Measurements from ENCODE around the gene GOLGA6L2. TPM values are rescaled to one million over a fixed set of nuclear protein-coding genes. Genes with fewer than 3 reads are reported as not detected.
"Not testable (repeated sequence)": the region's sequence is repeated elsewhere in the genome, so short reads cannot be mapped to it uniquely, and the experiment has no call there.

GOLGA6L2 gene
- total RNA-seq, 2 experiments from 2014 or later: not detected

DNA sequence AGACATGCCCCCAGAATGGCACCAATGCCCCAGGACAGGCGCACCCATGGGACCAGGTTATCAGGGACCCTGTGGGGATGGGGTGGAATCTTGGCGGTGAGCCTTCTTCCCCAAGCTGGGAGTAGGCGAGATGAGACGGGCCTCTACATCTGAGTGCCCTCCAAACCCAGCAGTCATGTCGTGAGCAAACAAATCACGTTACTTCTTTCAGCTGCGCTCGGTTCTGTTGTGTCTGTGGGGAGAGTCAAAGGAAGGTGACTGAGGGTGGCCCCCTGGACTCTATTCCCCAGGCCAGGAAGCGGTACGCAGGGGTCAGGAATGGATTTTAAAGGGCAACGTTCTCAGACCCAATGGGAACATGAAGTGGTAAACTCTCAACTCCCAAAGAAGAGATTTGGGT, 2.8 kb downstream of the GOLGA6L2 start:
- CTCF ChIA-PET: no interaction called here
- H3K4me3 Mint-ChIP-seq: no peak overlapping the region
- no peak for DNase-seq
- peaks cover 15% of the 10 kb centered on the region for H3K27me3 Mint-ChIP-seq (ENCODE audit: low read depth)
- H3K9me3 Mint-ChIP-seq: no peaks in the 10 kb centered on the region
- H3K36me3 Mint-ChIP-seq (ENCODE audit: low read depth): no peaks in the 10 kb centered on the region
- no peaks in the 10 kb centered on the region for H3K4me1 Mint-ChIP-seq (ENCODE audit: low read depth)
- H3K27ac Mint-ChIP-seq: no peak overlapping the region
- intact Hi-C loops (cut with micrococcal nuclease): no loop called here

DNA sequence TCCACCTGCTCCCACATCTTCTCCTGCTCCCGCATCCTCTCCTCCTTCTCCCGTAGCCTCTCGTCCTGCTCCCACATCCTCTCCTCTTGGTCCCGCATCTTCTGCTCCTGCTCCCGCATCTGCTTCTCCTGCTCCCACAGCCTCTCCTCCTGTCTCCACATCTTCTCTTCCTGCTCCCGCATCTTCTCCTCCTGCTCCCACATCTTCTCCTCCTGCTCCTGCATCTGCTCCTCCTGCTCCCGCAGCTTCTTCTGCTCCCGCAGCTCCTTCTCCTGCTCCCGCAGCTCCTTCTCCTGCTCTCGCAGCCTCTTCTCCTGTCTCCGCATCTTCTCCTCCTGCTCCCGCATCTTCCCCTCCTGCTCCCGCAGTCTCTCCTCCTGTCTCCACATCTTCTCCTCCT, 5.8 kb downstream of the GOLGA6L2 start:
- CTCF ChIA-PET: no interaction called here
- Mint-ChIP-seq H3K4me1 (ENCODE audit: low read depth) (no peaks in the 10 kb centered on the region), H3K36me3 (ENCODE audit: low read depth) (no peaks in the 10 kb centered on the region), H3K4me3 (no peak overlapping the region), H3K9me3 (no peaks in the 10 kb centered on the region), H3K27me3 (ENCODE audit: low read depth) (peaks cover 15% of the 10 kb centered on the region), H3K27ac (no peak overlapping the region)
- no peak for DNase-seq
- intact Hi-C loops (cut with micrococcal nuclease): no loop called here

- no peaks in the 10 kb centered on the region for H3K9me3 Mint-ChIP-seq
- DNase-seq: no peak
- no peaks in the 10 kb centered on the region for H3K4me1 Mint-ChIP-seq (ENCODE audit: low read depth)
- intact Hi-C loops (cut with micrococcal nuclease): no loop called here
- no peaks in the 10 kb centered on the region for H3K36me3 Mint-ChIP-seq (ENCODE audit: low read depth)
- CTCF ChIA-PET: no interaction called here
- H3K27me3 Mint-ChIP-seq (ENCODE audit: low read depth): peaks cover 15% of the 10 kb centered on the region
- no peak overlapping the region for H3K4me3 Mint-ChIP-seq
- H3K27ac Mint-ChIP-seq: no peak overlapping the region
Observed at GRCh38 chr15:23440596-23440995, 6.4 kb downstream of the GOLGA6L2 start.

DNA sequence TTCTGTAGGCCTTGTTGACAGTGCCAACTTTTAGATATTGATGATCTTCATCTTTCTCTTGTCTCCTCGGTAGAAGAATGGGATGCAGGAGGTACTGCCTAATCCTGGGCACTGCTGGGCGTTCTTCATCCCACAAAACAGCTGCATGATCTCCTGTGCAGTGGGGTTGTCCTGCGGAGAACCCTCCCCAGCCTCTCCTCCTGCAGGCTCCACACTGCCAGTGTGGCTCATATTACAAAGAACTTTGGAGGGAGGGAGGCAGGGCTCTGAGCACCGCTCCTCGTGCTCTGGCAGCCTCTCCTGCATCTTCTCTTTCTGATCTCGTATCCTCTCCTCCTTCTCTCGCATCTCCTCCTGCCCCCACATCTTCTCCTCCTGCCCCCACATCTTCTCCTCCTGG, 7.5 kb downstream of the GOLGA6L2 start:
- H3K27me3 Mint-ChIP-seq (ENCODE audit: low read depth): peaks cover 15% of the 10 kb centered on the region
- no peak for DNase-seq
- intact Hi-C loops (cut with micrococcal nuclease): no loop called here
- H3K36me3 Mint-ChIP-seq (ENCODE audit: low read depth): no peaks in the 10 kb centered on the region
- H3K27ac Mint-ChIP-seq: no peak overlapping the region
- H3K9me3 Mint-ChIP-seq: no peaks in the 10 kb centered on the region
- H3K4me1 Mint-ChIP-seq (ENCODE audit: low read depth): no peaks in the 10 kb centered on the region
- CTCF ChIA-PET: no interaction called here
- no peak overlapping the region for H3K4me3 Mint-ChIP-seq

DNA sequence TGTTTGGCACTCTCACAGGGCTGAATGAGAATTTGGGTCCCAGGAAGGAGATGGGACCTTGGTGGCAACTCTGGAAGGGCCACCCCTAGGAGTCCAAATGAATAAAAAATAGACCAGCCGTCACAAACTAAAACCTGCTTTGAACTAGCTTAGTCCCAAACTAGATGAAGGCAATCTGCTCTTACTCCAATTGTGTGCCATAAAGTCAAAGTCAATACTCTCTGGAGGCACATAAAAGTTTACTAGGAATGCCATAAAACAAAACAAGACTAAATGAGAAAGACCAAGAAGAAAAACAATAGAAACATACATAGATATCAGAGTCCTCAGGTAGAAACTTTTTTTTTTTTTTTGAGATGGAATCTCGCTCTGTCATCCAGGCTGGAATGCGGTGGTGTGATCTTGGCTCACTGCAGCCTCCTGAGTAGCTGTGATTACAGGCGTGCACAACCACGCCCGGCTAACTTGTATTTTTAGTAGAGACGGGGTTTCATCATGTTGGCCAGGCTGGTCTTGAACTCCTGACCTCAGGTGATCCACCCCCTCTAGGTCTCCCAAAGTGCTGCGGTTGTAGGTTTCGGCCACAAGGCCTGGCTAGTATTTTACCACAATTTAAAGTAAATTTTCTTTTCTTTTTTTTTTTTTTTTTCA, 8.1 kb downstream of the GOLGA6L2 start:
- Mint-ChIP-seq H3K36me3 (ENCODE audit: low read depth) (no peaks in the 10 kb centered on the region), H3K4me3 (no peak overlapping the region), H3K27ac (no peak overlapping the region), H3K9me3 (no peaks in the 10 kb centered on the region), H3K4me1 (ENCODE audit: low read depth) (no peaks in the 10 kb centered on the region), H3K27me3 (ENCODE audit: low read depth) (peaks cover 12% of the 10 kb centered on the region)
- intact Hi-C loops (cut with micrococcal nuclease): no loop called here
- CTCF ChIA-PET: no interaction called here
- no peak for DNase-seq

GRCh38 chr15:23437673-23438072, 9.4 kb downstream of the GOLGA6L2 start:
- intact Hi-C loops (cut with micrococcal nuclease): no loop called here
- CTCF ChIA-PET: no interaction called here

DNA sequence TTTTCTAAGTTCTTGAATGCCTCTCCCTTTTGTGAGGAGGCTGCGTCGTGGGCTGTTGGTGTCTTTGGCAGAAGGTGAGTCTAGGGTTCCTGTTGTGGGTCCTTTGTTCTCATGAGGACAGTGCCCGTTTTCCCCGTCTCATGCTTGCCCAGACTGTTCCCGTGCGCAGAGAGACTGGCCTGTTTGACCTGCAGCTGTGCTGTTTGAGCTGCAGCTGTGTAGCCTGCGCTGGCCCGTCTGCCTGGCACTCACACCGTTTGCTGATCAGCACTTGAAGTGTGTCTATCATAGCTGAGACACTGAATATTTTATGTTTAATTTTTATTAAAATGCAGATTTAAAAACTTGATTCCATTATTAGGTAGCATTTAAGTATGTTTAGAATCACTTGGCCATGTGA, 9.9 kb downstream of the GOLGA6L2 start:
- Mint-ChIP-seq H3K27me3 (ENCODE audit: low read depth) (peaks cover 4% of the 10 kb centered on the region), H3K4me1 (ENCODE audit: low read depth) (no peaks in the 10 kb centered on the region), H3K27ac (no peak overlapping the region), H3K4me3 (no peak overlapping the region), H3K36me3 (ENCODE audit: low read depth) (no peaks in the 10 kb centered on the region), H3K9me3 (no peaks in the 10 kb centered on the region)
- no peak for DNase-seq
- intact Hi-C loops (cut with micrococcal nuclease): no loop called here
- CTCF ChIA-PET: no interaction called here

More at GRCh38 chr15:23437673-23438072, 9.4 kb downstream of the GOLGA6L2 start:
- H3K9me3 Mint-ChIP-seq: no peaks in the 10 kb centered on the region
- H3K4me3 Mint-ChIP-seq: no peak overlapping the region
- peaks cover 9% of the 10 kb centered on the region for H3K27me3 Mint-ChIP-seq (ENCODE audit: low read depth)
- no peak for DNase-seq
- no peaks in the 10 kb centered on the region for H3K36me3 Mint-ChIP-seq (ENCODE audit: low read depth)
- no peaks in the 10 kb centered on the region for H3K4me1 Mint-ChIP-seq (ENCODE audit: low read depth)
- H3K27ac Mint-ChIP-seq: no peak overlapping the region

DNA sequence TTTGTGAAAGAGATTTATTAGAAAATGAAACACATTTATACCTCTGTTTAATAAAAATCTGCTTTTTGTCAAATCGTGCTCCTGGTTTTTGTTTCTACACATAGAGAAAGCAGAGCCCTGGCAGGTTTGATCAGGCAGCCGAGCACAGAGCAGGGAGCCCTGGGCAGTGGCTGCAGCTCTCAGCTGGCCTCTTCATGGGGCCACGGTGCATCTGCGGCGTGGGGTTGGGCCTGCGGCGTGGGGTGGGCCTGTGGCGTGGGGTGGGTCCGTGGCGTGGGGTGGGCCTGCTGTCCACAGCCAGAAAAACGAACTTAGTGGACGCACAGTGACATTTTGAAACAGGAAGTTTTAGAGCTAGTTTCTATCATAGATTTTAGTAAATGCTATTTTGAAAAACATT, 10.6 kb downstream of the GOLGA6L2 start:
- Mint-ChIP-seq H3K36me3 (ENCODE audit: low read depth) (no peaks in the 10 kb centered on the region), H3K27ac (no peak overlapping the region), H3K4me3 (no peak overlapping the region), H3K27me3 (ENCODE audit: low read depth) (no peaks in the 10 kb centered on the region), H3K4me1 (ENCODE audit: low read depth) (no peaks in the 10 kb centered on the region), H3K9me3 (no peaks in the 10 kb centered on the region)
- CTCF ChIA-PET: no interaction called here
- intact Hi-C loops (cut with micrococcal nuclease): no loop called here
- no peak for DNase-seq

DNA sequence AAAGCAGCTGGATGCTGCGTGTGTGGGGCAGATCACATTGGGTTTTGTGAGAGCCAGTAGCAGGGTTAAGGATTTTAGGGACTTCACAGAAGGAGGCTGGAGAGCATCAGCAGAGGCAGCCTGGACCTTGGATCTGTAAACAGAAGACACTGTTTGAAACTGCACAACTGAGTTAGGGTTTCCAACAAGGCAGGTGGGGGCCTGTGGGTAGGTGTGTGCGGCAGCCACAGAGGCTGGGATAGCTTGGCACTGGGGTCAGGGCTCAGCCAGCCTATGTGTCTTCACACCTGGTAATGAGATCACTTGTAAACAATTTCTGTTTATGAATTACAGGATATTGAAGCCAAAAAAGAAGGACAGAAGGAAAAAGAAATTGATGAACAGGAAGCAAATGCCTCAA, 12.3 kb downstream of the GOLGA6L2 start:
- intact Hi-C loops (cut with micrococcal nuclease); CTCF ChIA-PET; DNase-seq; H3K27me3 Mint-ChIP-seq (ENCODE audit: low read depth); H3K27ac Mint-ChIP-seq; H3K9me3 Mint-ChIP-seq; H3K36me3 Mint-ChIP-seq (ENCODE audit: low read depth); H3K4me3 Mint-ChIP-seq; H3K4me1 Mint-ChIP-seq (ENCODE audit: low read depth): not testable (repeated sequence)

DNA sequence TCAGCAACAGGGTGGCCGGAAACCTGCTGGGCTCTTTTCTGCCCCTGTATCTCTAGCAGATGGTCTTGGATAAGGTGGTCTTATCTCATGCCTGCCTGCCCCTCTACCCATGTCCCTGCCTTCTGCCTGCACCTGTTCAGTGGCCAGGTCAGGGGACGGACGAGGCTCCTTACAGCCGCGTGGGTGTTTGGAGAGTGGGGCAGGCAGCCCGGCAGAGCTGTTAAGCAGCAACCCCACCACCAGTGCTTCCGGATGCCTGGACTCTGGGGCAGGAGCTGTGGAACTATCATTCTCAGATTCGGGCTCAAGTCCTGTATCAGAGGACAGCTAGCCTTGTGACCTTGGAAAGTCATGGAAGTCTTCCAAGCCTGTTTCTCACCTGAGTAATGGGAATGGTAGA, 21.7 kb downstream of the GOLGA6L2 start:
- H3K9me3 Mint-ChIP-seq; H3K36me3 Mint-ChIP-seq (ENCODE audit: low read depth); H3K27ac Mint-ChIP-seq; H3K4me1 Mint-ChIP-seq (ENCODE audit: low read depth); intact Hi-C loops (cut with micrococcal nuclease); H3K4me3 Mint-ChIP-seq; CTCF ChIA-PET; DNase-seq; H3K27me3 Mint-ChIP-seq (ENCODE audit: low read depth): not testable (repeated sequence)

GRCh38 chr15:23424111-23424904, 22.7 kb downstream of the GOLGA6L2 start:
- DNase-seq: no peak
- CTCF ChIA-PET: no interaction called here
- Mint-ChIP-seq H3K27ac (no peak overlapping the region), H3K9me3 (no peaks in the 10 kb centered on the region), H3K4me1 (ENCODE audit: low read depth) (no peaks in the 10 kb centered on the region), H3K36me3 (ENCODE audit: low read depth) (no peaks in the 10 kb centered on the region), H3K27me3 (ENCODE audit: low read depth) (no peaks in the 10 kb centered on the region), H3K4me3 (no peak overlapping the region)
- intact Hi-C loops (cut with micrococcal nuclease): no loop called here

GRCh38 chr15:23422946-23423708, 23.9 kb downstream of the GOLGA6L2 start:
- Mint-ChIP-seq H3K9me3 (no peaks in the 10 kb centered on the region), H3K27me3 (ENCODE audit: low read depth) (no peaks in the 10 kb centered on the region), H3K4me1 (ENCODE audit: low read depth) (no peaks in the 10 kb centered on the region), H3K36me3 (ENCODE audit: low read depth) (no peaks in the 10 kb centered on the region), H3K4me3 (no peak overlapping the region), H3K27ac (no peak overlapping the region)
- no peak for DNase-seq
- CTCF ChIA-PET: no interaction called here
- intact Hi-C loops (cut with micrococcal nuclease): no loop called here

All from activated naive CD4-positive, alpha-beta T cell treated with anti-CD3 and anti-CD28 coated beads for 36 hours (primary cell).